ENCODE results near the gene RFK.
"Not testable (repeated sequence)": the region's sequence is repeated elsewhere in the genome, so short reads cannot be mapped to it uniquely, and the experiment has no call there.

Gene RFK

GRCh38 chr9:76365028-76365427 is 29.2 kb downstream of the RFK start:
- no peak overlapping the region for H3K4me3 Mint-ChIP-seq
- no peak for DNase-seq
- no peak overlapping the region for H3K27ac Mint-ChIP-seq
- H3K27me3 Mint-ChIP-seq, result peaks cover 18% of the 10 kb centered on the region
- H3K9me3 Mint-ChIP-seq, result no peaks in the 10 kb centered on the region
- no peaks in the 10 kb centered on the region for H3K4me1 Mint-ChIP-seq
- no peak for ATAC-seq

GRCh38 chr9:76363032-76363395 is 31.2 kb downstream of the RFK start:
- H3K9me3 Mint-ChIP-seq, result no peaks in the 10 kb centered on the region
- H3K4me1 Mint-ChIP-seq, result no peaks in the 10 kb centered on the region
- H3K4me3 Mint-ChIP-seq, result no peak overlapping the region
- peaks cover 18% of the 10 kb centered on the region for H3K27me3 Mint-ChIP-seq
- DNase-seq (no peak), ATAC-seq (no peak)
- no peak overlapping the region for H3K27ac Mint-ChIP-seq

GRCh38 chr9:76362332-76363031 is 31.7 kb downstream of the RFK start:
- not testable (repeated sequence) for DNase-seq, H3K4me1 Mint-ChIP-seq, H3K27ac Mint-ChIP-seq, H3K4me3 Mint-ChIP-seq, H3K9me3 Mint-ChIP-seq, ATAC-seq
- H3K27me3 Mint-ChIP-seq, result peaks cover 18% of the 10 kb centered on the region

- ATAC-seq, result no peak
- Mint-ChIP-seq H3K9me3 (no peaks in the 10 kb centered on the region), H3K27me3 (peaks cover 14% of the 10 kb centered on the region), H3K4me1 (no peaks in the 10 kb centered on the region), H3K4me3 (no peak overlapping the region), H3K27ac (no peak overlapping the region)
- no peak for DNase-seq
Observed at GRCh38 chr9:76359766-76360165, 34.5 kb downstream of the RFK start.

- no peaks in the 10 kb centered on the region for H3K9me3 Mint-ChIP-seq
- DNase-seq (no peak), ATAC-seq (no peak)
- peaks cover 10% of the 10 kb centered on the region for H3K27me3 Mint-ChIP-seq
- no peaks in the 10 kb centered on the region for H3K4me1 Mint-ChIP-seq
- H3K4me3 Mint-ChIP-seq, result no peak overlapping the region
- H3K27ac Mint-ChIP-seq, result no peak overlapping the region
Observed at GRCh38 chr9:76359365-76359764, 34.9 kb downstream of the RFK start.

GRCh38 chr9:76358628-76359280 is 35.5 kb downstream of the RFK start:
- Mint-ChIP-seq H3K4me1 (no peaks in the 10 kb centered on the region), H3K9me3 (no peaks in the 10 kb centered on the region), H3K27me3 (peaks cover 9% of the 10 kb centered on the region), H3K27ac (no peak overlapping the region), H3K4me3 (no peak overlapping the region)
- no peak for DNase-seq
- no peak for ATAC-seq

- H3K27me3 Mint-ChIP-seq, result peaks cover under 1% of the 10 kb centered on the region
- H3K9me3 Mint-ChIP-seq, result no peaks in the 10 kb centered on the region
- ATAC-seq, result no peak
- no peaks in the 10 kb centered on the region for H3K4me1 Mint-ChIP-seq
- H3K27ac Mint-ChIP-seq, result no peak overlapping the region
- DNase-seq, result no peak
- H3K4me3 Mint-ChIP-seq, result no peak overlapping the region
Observed at GRCh38 chr9:76357555-76357954, 36.7 kb downstream of the RFK start.

- H3K27ac Mint-ChIP-seq, result no peak overlapping the region
- ATAC-seq (no peak), DNase-seq (no peak)
- no peaks in the 10 kb centered on the region for H3K4me1 Mint-ChIP-seq
- H3K27me3 Mint-ChIP-seq, result no peaks in the 10 kb centered on the region
- no peak overlapping the region for H3K4me3 Mint-ChIP-seq
- no peaks in the 10 kb centered on the region for H3K9me3 Mint-ChIP-seq
Observed at GRCh38 chr9:76355886-76356285, 38.3 kb downstream of the RFK start.

- Mint-ChIP-seq H3K9me3 (no peaks in the 10 kb centered on the region), H3K27ac (no peak overlapping the region), H3K4me3 (no peak overlapping the region), H3K4me1 (no peaks in the 10 kb centered on the region), H3K27me3 (peaks cover 7% of the 10 kb centered on the region)
- no peak for ATAC-seq
- no peak for DNase-seq
Observed at GRCh38 chr9:76354221-76354620, 40.0 kb downstream of the RFK start.

GRCh38 chr9:76353280-76353679 is 40.9 kb downstream of the RFK start:
- H3K27ac Mint-ChIP-seq, result no peak overlapping the region
- H3K9me3 Mint-ChIP-seq, result no peaks in the 10 kb centered on the region
- no peak overlapping the region for H3K4me3 Mint-ChIP-seq
- no peak for DNase-seq
- H3K4me1 Mint-ChIP-seq, result no peaks in the 10 kb centered on the region
- no peak for ATAC-seq
- peaks cover 7% of the 10 kb centered on the region for H3K27me3 Mint-ChIP-seq

- H3K4me3 Mint-ChIP-seq, result no peak overlapping the region
Observed at GRCh38 chr9:76352026-76352620, 42.1 kb downstream of the RFK start.

GRCh38 chr9:76351006-76351405 is 43.2 kb downstream of the RFK start:
- no peaks in the 10 kb centered on the region for H3K9me3 Mint-ChIP-seq
- H3K27ac Mint-ChIP-seq, result no peak overlapping the region
- ATAC-seq (no peak), DNase-seq (no peak)
- H3K27me3 Mint-ChIP-seq, result peaks cover 7% of the 10 kb centered on the region
- H3K4me3 Mint-ChIP-seq, result no peak overlapping the region
- no peaks in the 10 kb centered on the region for H3K4me1 Mint-ChIP-seq

More at GRCh38 chr9:76352026-76352620, 42.1 kb downstream of the RFK start:
- peaks cover 7% of the 10 kb centered on the region for H3K27me3 Mint-ChIP-seq
- H3K9me3 Mint-ChIP-seq, result no peaks in the 10 kb centered on the region
- ATAC-seq (no peak), DNase-seq (no peak)
- H3K4me1 Mint-ChIP-seq, result no peaks in the 10 kb centered on the region
- no peak overlapping the region for H3K27ac Mint-ChIP-seq

- no peak for DNase-seq
- H3K9me3 Mint-ChIP-seq, result no peaks in the 10 kb centered on the region
- peaks cover 7% of the 10 kb centered on the region for H3K27me3 Mint-ChIP-seq
- no peak overlapping the region for H3K4me3 Mint-ChIP-seq
- H3K4me1 Mint-ChIP-seq, result no peaks in the 10 kb centered on the region
- H3K27ac Mint-ChIP-seq, result no peak overlapping the region
- ATAC-seq, result no peak
Observed at GRCh38 chr9:76349865-76350264, 44.4 kb downstream of the RFK start.

GRCh38 chr9:76342858-76343257 is 51.4 kb downstream of the RFK start:
- Mint-ChIP-seq H3K27ac (no peak overlapping the region), H3K4me3 (no peak overlapping the region), H3K27me3 (peaks cover 17% of the 10 kb centered on the region), H3K9me3 (peaks cover 0 to 5% of the 10 kb centered on the region in 2 donors), H3K4me1 (no peaks in the 10 kb centered on the region)
- ATAC-seq (no peak), DNase-seq (no peak)

GRCh38 chr9:76342201-76342600 is 52.0 kb downstream of the RFK start:
- Mint-ChIP-seq H3K9me3 (peaks cover 0 to 5% of the 10 kb centered on the region in 2 donors), H3K4me1 (no peaks in the 10 kb centered on the region), H3K27me3 (peaks cover 17% of the 10 kb centered on the region), H3K27ac (no peak overlapping the region), H3K4me3 (no peak overlapping the region)
- DNase-seq (no peak), ATAC-seq (no peak)

- no peak for ATAC-seq
- H3K4me3 Mint-ChIP-seq, result no peak overlapping the region
- H3K9me3 Mint-ChIP-seq, result peaks cover 0 to 5% of the 10 kb centered on the region in 2 donors
- no peaks in the 10 kb centered on the region for H3K4me1 Mint-ChIP-seq
- no peak for DNase-seq
- peaks cover 17% of the 10 kb centered on the region for H3K27me3 Mint-ChIP-seq
- H3K27ac Mint-ChIP-seq, result no peak overlapping the region
Observed at GRCh38 chr9:76341616-76342015, 52.6 kb downstream of the RFK start.

Measured in stimulated activated naive CD8-positive, alpha-beta T cell treated with anti-CD3 and anti-CD28 coated beads, Interleukin-15, amount 100 ng/mL, for 72 hours (primary cell).